ENCODE measurements around the gene TECR.

TECR gene

GRCh38 chr19:14510311-14511228, 18.8 kb upstream of the TECR start:
- no peak for DNase-seq

- no peak for DNase-seq
Observed at GRCh38 chr19:14511229-14511593, 18.2 kb upstream of the TECR start.

GRCh38 chr19:14512406-14512961, 16.9 kb upstream of the TECR start:
- no peak for DNase-seq

- DNase-seq = no peak
Observed at GRCh38 chr19:14514215-14514863, 15.1 kb upstream of the TECR start.

GRCh38 chr19:14515501-14516047, 13.8 kb upstream of the TECR start:
- no peak for DNase-seq

- no peak for DNase-seq
Observed at GRCh38 chr19:14516048-14516534, 13.3 kb upstream of the TECR start.

- DNase-seq = no peak
Observed at GRCh38 chr19:14516746-14517438, 12.5 kb upstream of the TECR start.

- DNase-seq = no peak
Observed at GRCh38 chr19:14517446-14517839, 12.0 kb upstream of the TECR start.

- peak; percentile 41 for DNase-seq
Observed at GRCh38 chr19:14517840-14518505, 11.4 kb upstream of the TECR start, which contains the start of gene DNAJB1. DNAJB1 (minus strand) TSS chr19:14518397; CDS start chr19:14518349, 48 bp downstream.

- no peak for DNase-seq
Observed at GRCh38 chr19:14519245-14519859, 10.0 kb upstream of the TECR start.

- no peak for DNase-seq
Observed at GRCh38 chr19:14519860-14520407, 9.5 kb upstream of the TECR start.

- DNase-seq = no peak
Observed at GRCh38 chr19:14520543-14520942, 8.9 kb upstream of the TECR start.

- no peak for DNase-seq
Observed at GRCh38 chr19:14525729-14526128, 3.7 kb upstream of the TECR start.

GRCh38 chr19:14526423-14526822, 3.0 kb upstream of the TECR start:
- no peak for DNase-seq

GRCh38 chr19:14528419-14529253, 758 bp upstream of the TECR start:
- no peak for DNase-seq

- no peak for DNase-seq
Observed at GRCh38 chr19:14530005-14530348, 583 bp downstream of the TECR start.

- DNase-seq = no peak
Observed at GRCh38 chr19:14530506-14530905, 1.1 kb downstream of the TECR start.

- no peak for DNase-seq
Observed at GRCh38 chr19:14533450-14533849, 4.1 kb downstream of the TECR start.

GRCh38 chr19:14536926-14537692, 7.7 kb downstream of the TECR start:
- DNase-seq = peak; percentile 25

Measured in GDM1 (cell line).